ENCODE data around the gene COL18A1. TPM values are rescaled to one million over a fixed set of nuclear protein-coding genes. Genes with fewer than 3 reads are reported as not detected.

Gene COL18A1
- total RNA-seq, 1 donor from 2014 or later, result 6.4 TPM

GRCh38 chr21:45383111-45383614 lies 21.8 kb upstream of the COL18A1 start:
- intact Hi-C loops (cut with micrococcal nuclease), result no loop called here

GRCh38 chr21:45383615-45384201 lies 21.3 kb upstream of the COL18A1 start:
- intact Hi-C loops (cut with micrococcal nuclease), result no loop called here

GRCh38 chr21:45384656-45385548 lies 20.1 kb upstream of the COL18A1 start:
- intact Hi-C loops (cut with micrococcal nuclease), result no loop called here

GRCh38 chr21:45385549-45386050 lies 19.4 kb upstream of the COL18A1 start:
- intact Hi-C loops (cut with micrococcal nuclease), result no loop called here

- intact Hi-C loops (cut with micrococcal nuclease), result no loop called here
Observed at GRCh38 chr21:45386336-45386727, 18.6 kb upstream of the COL18A1 start.

- intact Hi-C loops (cut with micrococcal nuclease), result no loop called here
Observed at GRCh38 chr21:45386728-45387371, 18.1 kb upstream of the COL18A1 start.

GRCh38 chr21:45387506-45387905 lies 17.5 kb upstream of the COL18A1 start:
- intact Hi-C loops (cut with micrococcal nuclease), result no loop called here

- intact Hi-C loops (cut with micrococcal nuclease), result no loop called here
Observed at GRCh38 chr21:45388011-45388521, 16.9 kb upstream of the COL18A1 start.

GRCh38 chr21:45388611-45389296 lies 16.2 kb upstream of the COL18A1 start:
- intact Hi-C loops (cut with micrococcal nuclease), result no loop called here

- intact Hi-C loops (cut with micrococcal nuclease), result no loop called here
Observed at GRCh38 chr21:45390121-45390751, 14.7 kb upstream of the COL18A1 start.

GRCh38 chr21:45390831-45391742 lies 13.9 kb upstream of the COL18A1 start:
- intact Hi-C loops (cut with micrococcal nuclease), result no loop called here

- intact Hi-C loops (cut with micrococcal nuclease), result no loop called here
Observed at GRCh38 chr21:45391743-45392572, 13.0 kb upstream of the COL18A1 start.

- intact Hi-C loops (cut with micrococcal nuclease), result no loop called here
Observed at GRCh38 chr21:45392573-45392971, 12.4 kb upstream of the COL18A1 start.

GRCh38 chr21:45393021-45393420 lies 11.9 kb upstream of the COL18A1 start:
- intact Hi-C loops (cut with micrococcal nuclease), result no loop called here

GRCh38 chr21:45393833-45394638 lies 10.9 kb upstream of the COL18A1 start:
- intact Hi-C loops (cut with micrococcal nuclease), result no loop called here

- intact Hi-C loops (cut with micrococcal nuclease), result no loop called here
Observed at GRCh38 chr21:45396620-45396995, 8.4 kb upstream of the COL18A1 start.

- intact Hi-C loops (cut with micrococcal nuclease), result no loop called here
Observed at GRCh38 chr21:45397381-45397780, 7.6 kb upstream of the COL18A1 start.

- intact Hi-C loops (cut with micrococcal nuclease), result no loop called here
Observed at GRCh38 chr21:45401054-45401518, 3.9 kb upstream of the COL18A1 start.

All from T-helper 2 cell treated with Interferon-gamma antibody and Interleukin-4, amounts not matched to agents 100 ng/mL and 5 ng/mL, for 36 hours (primary cell).